Adipose tissue (tissue), 3 donors: Measurements from ENCODE around the gene PRG2. TPM values are rescaled to one million over a fixed set of nuclear protein-coding genes. Genes with fewer than 3 reads are reported as not detected.
"Not testable (repeated sequence)": the region's sequence is repeated elsewhere in the genome, so short reads cannot be mapped to it uniquely, and the experiment has no call there.

Source experiments
- H3K27ac ChIP-seq: one replicate; pipeline ENCODE4 v1.5.1; 2013; ENCODE audit warnings: low read depth, low read length
- WGBS, 3 donors: extraction: QIAGEN DNeasy Blood & Tissue Kit; methylation state at CpG; one replicate each; pipeline ENCODE4 v1.1.7; 2013; 5-methylcytosine and 5-hydroxymethylcytosine counted together
- polyA plus RNA-seq, 3 donors: library from polyadenylated mRNA; stranded (reverse); fragments of 200-250 nt; gene quantifications; one replicate each; pipeline ENCODE4 v1.2.3, GENCODE V29; 2013
- donor health status: healthy with polysubstance abuse.
- donor health status: Bipolar disorder and iron deficiency.
- donor health status: healthy.

PRG2 gene
- polyA plus RNA-seq, 3 donors = 0.13 to 0.79 (median 0.13) TPM

- 38 to 47% (median 41%) methylated on average over 12 of the region's 12 CpGs for WGBS, 3 donors
- no peak overlapping the region for H3K27ac ChIP-seq
Observed at GRCh38 chr11:57340039-57340615, 50.3 kb downstream of the PRG2 start.

GRCh38 chr11:57339328-57339727, 51.1 kb downstream of the PRG2 start:
- H3K27ac ChIP-seq = no peak overlapping the region
- WGBS, 3 donors = 77 to 88% (median 80%) methylated on average over 5 of the region's 5 CpGs

- H3K27ac ChIP-seq = no peak within 1 kb of the TSS
- 47 to 59% (median 58%) methylated on average over 4 of the region's 4 CpGs for WGBS, 3 donors
Observed at GRCh38 chr11:57338142-57338541, 52.3 kb downstream of the PRG2 start, which contains the start of gene P2RX3. P2RX3 (plus strand) TSS chr11:57338352; CDS start chr11:57338551, 199 bp downstream.

GRCh38 chr11:57336856-57337255, 53.6 kb downstream of the PRG2 start:
- WGBS, 3 donors = 93 to 95% (median 94%) methylated on average over 6 of the region's 6 CpGs
- H3K27ac ChIP-seq = not testable (repeated sequence)

Other genes with a start within 250 kb of the PRG2 start
- gene LRRC55, start 208.7 kb downstream of the PRG2 start, polyA plus RNA-seq = under 1 TPM in 2 of 3 donors, not detected in 1; 0.10 to 0.18 TPM
- 1 to 10 TPM in 1 of 3 donors, under 1 TPM in 2; 0.34 to 5.9 (median 0.78) TPM for gene APLNR, start 153.4 kb downstream of the PRG2 start, polyA plus RNA-seq
- 100 to 1,000 TPM in 2 of 3 donors, 10 to 100 TPM in 1; 69.8 to 237 (median 176) TPM for gene TNKS1BP1, start 65.7 kb downstream of the PRG2 start, polyA plus RNA-seq
- gene SSRP1, start 54.8 kb downstream of the PRG2 start, polyA plus RNA-seq = 10 to 100 TPM; 57.0 to 63.0 (median 60.1) TPM
- under 1 TPM in 1 of 3 donors, not detected in 2; 0.02 TPM for gene P2RX3, start 52.3 kb downstream of the PRG2 start, polyA plus RNA-seq
- gene PRG3, start 9.5 kb downstream of the PRG2 start, polyA plus RNA-seq = not detected
- gene SLC43A3, start 36.5 kb upstream of the PRG2 start, polyA plus RNA-seq = 10 to 100 TPM in 2 of 3 donors, 1 to 10 TPM in 1; 9.9 to 51.2 (median 40.7) TPM
- gene RTN4RL2, start 69.9 kb upstream of the PRG2 start, polyA plus RNA-seq = 1 to 10 TPM in 2 of 3 donors, under 1 TPM in 1; 0.56 to 2.1 (median 1.4) TPM
- gene SLC43A1, start 125.1 kb upstream of the PRG2 start, polyA plus RNA-seq = 100 to 1,000 TPM in 1 of 3 donors, 10 to 100 TPM in 1, 1 to 10 TPM in 1; 9.8 to 155 (median 16.0) TPM
- gene TIMM10, start 140.1 kb upstream of the PRG2 start, polyA plus RNA-seq = 10 to 100 TPM; 32.4 to 67.7 (median 57.2) TPM
- under 1 TPM in 1 of 3 donors, not detected in 2; 0.07 TPM for gene SMTNL1, start 146.9 kb upstream of the PRG2 start, polyA plus RNA-seq
- gene UBE2L6, start 177.0 kb upstream of the PRG2 start, polyA plus RNA-seq = 100 to 1,000 TPM in 1 of 3 donors, 10 to 100 TPM in 2; 20.1 to 111 (median 38.6) TPM
- gene SERPING1, start 207.0 kb upstream of the PRG2 start, polyA plus RNA-seq = 100 to 1,000 TPM; 163 to 672 (median 549) TPM